ENCODE data around the gene SIX3. TPM values are rescaled to one million over a fixed set of nuclear protein-coding genes. Genes with fewer than 3 reads are reported as not detected.

Gene SIX3
- total RNA-seq, 1 experiment from 2014 or later, result 1.4 TPM

- CTCF ChIA-PET, result interaction anchor here (0.6 kb wide), 1 partner anchor 517 kb away, joined by 3 read pairs; no protein-coding TSS in a partner anchor
- POLR2A ChIA-PET (ENCODE audit: unreplicated experiment), result no interaction called here
- no TSS peak for BruUV-seq (replicated peaks)
- no peaks in the 10 kb centered on the region for H3K79me2 ChIP-seq (ENCODE audit: low read depth)
- peak in 1 of 2 experiments; percentile 30 for DNase-seq
- H3K36me3 ChIP-seq (ENCODE audit: low read depth), result no peaks in the 10 kb centered on the region
- no peak overlapping the region for H3K4me2 ChIP-seq
- H3K27ac ChIP-seq, result no peak overlapping the region
- peaks cover 7% of the 10 kb centered on the region; the same call in 1 of the 2 replicates for H3K9me3 ChIP-seq (ENCODE audit: insufficient read depth, low read depth)
- no peaks in the 10 kb centered on the region for H4K20me1 ChIP-seq (ENCODE audit: insufficient read depth)
- H3K4me1 ChIP-seq (replicated peaks; ENCODE audit: insufficient read depth), result no peaks in the 10 kb centered on the region
- H3K27me3 ChIP-seq (ENCODE audit: insufficient read depth, low read depth), result no peaks in the 10 kb centered on the region
- intact Hi-C loops (cut with micrococcal nuclease; ENCODE audit: unreplicated experiment), result no loop called here
- H3K4me3 ChIP-seq, result no peak overlapping the region
- H3F3A ChIP-seq (ENCODE audit: insufficient read depth, low read depth), result no peaks in the 10 kb centered on the region
- no peak overlapping the region for H2AFZ ChIP-seq
- H3K9me2 ChIP-seq (ENCODE audit: insufficient read depth), result no peaks in the 10 kb centered on the region
- TF ChIP-seq EZH2 (IDR thresholded peaks at IDR 0.05; ENCODE audit: low read depth), result no peak
- TF ChIP-seq, protein P1, sequence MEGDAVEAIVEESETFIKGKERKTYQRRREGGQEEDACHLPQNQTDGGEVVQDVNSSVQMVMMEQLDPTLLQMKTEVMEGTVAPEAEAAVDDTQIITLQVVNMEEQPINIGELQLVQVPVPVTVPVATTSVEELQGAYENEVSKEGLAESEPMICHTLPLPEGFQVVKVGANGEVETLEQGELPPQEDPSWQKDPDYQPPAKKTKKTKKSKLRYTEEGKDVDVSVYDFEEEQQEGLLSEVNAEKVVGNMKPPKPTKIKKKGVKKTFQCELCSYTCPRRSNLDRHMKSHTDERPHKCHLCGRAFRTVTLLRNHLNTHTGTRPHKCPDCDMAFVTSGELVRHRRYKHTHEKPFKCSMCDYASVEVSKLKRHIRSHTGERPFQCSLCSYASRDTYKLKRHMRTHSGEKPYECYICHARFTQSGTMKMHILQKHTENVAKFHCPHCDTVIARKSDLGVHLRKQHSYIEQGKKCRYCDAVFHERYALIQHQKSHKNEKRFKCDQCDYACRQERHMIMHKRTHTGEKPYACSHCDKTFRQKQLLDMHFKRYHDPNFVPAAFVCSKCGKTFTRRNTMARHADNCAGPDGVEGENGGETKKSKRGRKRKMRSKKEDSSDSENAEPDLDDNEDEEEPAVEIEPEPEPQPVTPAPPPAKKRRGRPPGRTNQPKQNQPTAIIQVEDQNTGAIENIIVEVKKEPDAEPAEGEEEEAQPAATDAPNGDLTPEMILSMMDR (conservative IDR thresholded peaks at IDR 0.05), result no peak
These were observed 38.1 kb downstream of the SIX3 start for GRCh38 chr2:44979581-44979980.

DNA sequence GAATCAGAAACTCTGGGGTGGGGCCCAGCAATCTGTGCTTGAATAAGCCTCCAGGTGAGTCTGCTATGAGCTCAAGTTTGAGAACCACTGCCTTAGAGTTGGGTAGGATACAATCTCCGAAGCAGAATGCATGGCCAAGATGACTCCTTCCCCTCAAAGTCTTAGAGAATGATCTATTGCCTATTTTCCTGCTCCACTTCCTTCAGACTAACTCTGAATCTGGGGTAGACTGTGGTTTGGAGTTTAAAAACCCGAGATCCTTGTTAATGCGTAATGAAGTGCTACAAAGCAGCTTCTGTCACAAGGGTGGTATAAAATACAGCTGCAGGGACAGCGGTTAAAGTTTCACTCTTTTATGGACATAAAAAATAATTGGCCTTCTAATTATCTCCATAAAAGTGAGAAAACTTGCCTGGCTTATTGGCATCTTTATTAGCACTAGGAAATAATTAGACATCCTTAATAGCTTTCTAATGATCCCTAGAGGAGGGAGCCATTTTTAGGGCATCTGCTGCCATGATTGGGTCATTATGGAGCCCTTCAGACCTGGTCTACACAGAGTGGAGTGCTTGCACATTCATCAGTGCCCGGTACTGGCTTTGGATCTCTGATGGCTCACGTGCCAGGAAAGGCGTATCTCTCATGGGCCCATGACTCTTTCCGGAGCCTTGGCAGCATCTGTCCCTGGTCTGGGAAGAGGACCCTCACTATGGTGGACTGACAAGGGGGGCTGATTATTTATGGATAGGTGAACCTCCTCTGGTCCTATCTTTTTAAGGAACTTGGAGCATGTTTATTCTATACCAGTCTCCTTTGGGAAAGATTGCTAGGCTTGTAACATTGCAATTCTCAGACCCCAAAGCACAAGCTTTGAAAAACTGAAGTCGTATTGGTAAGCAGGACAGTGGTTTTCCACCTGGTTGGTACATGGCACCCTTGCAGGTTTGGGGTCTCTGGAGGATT, 39.5 kb downstream of the SIX3 start:
- TF ChIP-seq EZH2 (IDR thresholded peaks at IDR 0.05; ENCODE audit: low read depth), result no peak
- TF ChIP-seq, protein P1 (conservative IDR thresholded peaks at IDR 0.05), result no peak
- Histone ChIP-seq H3K79me2 (ENCODE audit: low read depth) (no peaks in the 10 kb centered on the region), H3F3A (ENCODE audit: insufficient read depth, low read depth) (no peaks in the 10 kb centered on the region), H3K4me3 (no peak overlapping the region), H3K4me1 (replicated peaks; ENCODE audit: insufficient read depth) (no peaks in the 10 kb centered on the region), H2AFZ (no peak overlapping the region), H3K4me2 (no peak overlapping the region), H3K9me3 (ENCODE audit: insufficient read depth, low read depth) (peaks cover 8% of the 10 kb centered on the region; the same call in 1 of the 2 replicates), H3K36me3 (ENCODE audit: low read depth) (no peaks in the 10 kb centered on the region), H3K27me3 (ENCODE audit: insufficient read depth, low read depth) (no peaks in the 10 kb centered on the region), H4K20me1 (ENCODE audit: insufficient read depth) (no peaks in the 10 kb centered on the region), H3K27ac (no peak overlapping the region), H3K9me2 (ENCODE audit: insufficient read depth) (no peaks in the 10 kb centered on the region)
- intact Hi-C loops (cut with micrococcal nuclease; ENCODE audit: unreplicated experiment), result loop anchor here (1.0 to 5.0 kb wide), 9 partner anchors 28 to 956 kb away; partner anchors contain the start of gene SIX2
- ChIA-PET CTCF (interaction anchor here (0.5 to 2.0 kb wide), 8 partner anchors 8 to 604 kb away, joined by 3 to 13 read pairs (median 4); no protein-coding TSS in a partner anchor), POLR2A (ENCODE audit: unreplicated experiment) (interaction anchor here (0.6 to 0.7 kb wide), 2 partner anchors 148 to 504 kb away, joined by 3 read pairs; no protein-coding TSS in a partner anchor)
- BruUV-seq (replicated peaks), result no TSS peak
- DNase-seq, result peak in 1 of 2 experiments; percentile 30

GRCh38 chr2:44981714-44982108, 40.2 kb downstream of the SIX3 start:
- ChIA-PET POLR2A (ENCODE audit: unreplicated experiment) (interaction anchor here (0.6 to 0.7 kb wide), 2 partner anchors 147 to 504 kb away, joined by 3 read pairs; no protein-coding TSS in a partner anchor), CTCF (interaction anchor here (0.5 to 2.0 kb wide), 8 partner anchors 9 to 603 kb away, joined by 3 to 13 read pairs (median 4); no protein-coding TSS in a partner anchor)
- H2AFZ ChIP-seq, result no peak overlapping the region
- no peak overlapping the region for H3K4me3 ChIP-seq
- H3K4me2 ChIP-seq, result no peak overlapping the region
- H3K36me3 ChIP-seq (ENCODE audit: low read depth), result no peaks in the 10 kb centered on the region
- no peak overlapping the region for H3K27ac ChIP-seq
- BruUV-seq (replicated peaks), result no TSS peak
- no peaks in the 10 kb centered on the region for H3F3A ChIP-seq (ENCODE audit: insufficient read depth, low read depth)
- no peaks in the 10 kb centered on the region for H3K9me2 ChIP-seq (ENCODE audit: insufficient read depth)
- no peaks in the 10 kb centered on the region for H4K20me1 ChIP-seq (ENCODE audit: insufficient read depth)
- H3K4me1 ChIP-seq (replicated peaks; ENCODE audit: insufficient read depth), result no peaks in the 10 kb centered on the region
- no peaks in the 10 kb centered on the region for H3K27me3 ChIP-seq (ENCODE audit: insufficient read depth, low read depth)
- intact Hi-C loops (cut with micrococcal nuclease; ENCODE audit: unreplicated experiment), result loop anchor here (1.0 to 5.0 kb wide), 9 partner anchors 28 to 956 kb away; partner anchors contain the start of gene SIX2
- H3K9me3 ChIP-seq (ENCODE audit: insufficient read depth, low read depth), result peaks cover 8% of the 10 kb centered on the region; the same call in 1 of the 2 replicates
- TF ChIP-seq, protein P1 (conservative IDR thresholded peaks at IDR 0.05), result peak; percentile 96
- TF ChIP-seq EZH2 (IDR thresholded peaks at IDR 0.05; ENCODE audit: low read depth), result no peak
- DNase-seq, result peak; percentile 62 to 76
- H3K79me2 ChIP-seq (ENCODE audit: low read depth), result no peaks in the 10 kb centered on the region

Data from PC-9 (cell line).